Skeletal muscle satellite cell (primary cell): ENCODE data around the gene SMIM5.
A peak's percentile ranks its signal among the peaks of the same experiment; 100 is the strongest.

Experiments
- H3K27me3 ChIP-seq: 2 replicates; pipeline ENCODE4 v1.7.0; 2013; ENCODE audit warnings: low read length; ENCODE audit not compliant: control insufficient read depth, insufficient read depth
- H3K36me3 ChIP-seq: 2 replicates; pipeline ENCODE4 v1.7.0; 2013; ENCODE audit warnings: mild to moderate bottlenecking, control low read depth, low read length; ENCODE audit not compliant: insufficient read depth
- H3K4me1 ChIP-seq: 2 replicates; pipeline ENCODE4 v1.7.0; 2013; ENCODE audit warnings: low read length; ENCODE audit not compliant: control insufficient read depth, insufficient read depth
- H3K4me2 ChIP-seq: 2 replicates; pipeline ENCODE4 v1.7.0; 2013; ENCODE audit warnings: mild to moderate bottlenecking, low read length
- H3K4me3 ChIP-seq: 2 replicates; pipeline ENCODE4 v1.7.0; 2013; ENCODE audit warnings: low read length
- H3K9ac ChIP-seq: 2 replicates; pipeline ENCODE4 v1.7.0; 2013; ENCODE audit warnings: mild to moderate bottlenecking, low read depth, low read length, moderate library complexity
- H3K9me3 ChIP-seq: replicated peaks from 2 replicates; pipeline ENCODE4 v1.7.0; 2013; ENCODE audit warnings: mild to moderate bottlenecking, control low read depth, low read length

Gene SMIM5

DNA sequence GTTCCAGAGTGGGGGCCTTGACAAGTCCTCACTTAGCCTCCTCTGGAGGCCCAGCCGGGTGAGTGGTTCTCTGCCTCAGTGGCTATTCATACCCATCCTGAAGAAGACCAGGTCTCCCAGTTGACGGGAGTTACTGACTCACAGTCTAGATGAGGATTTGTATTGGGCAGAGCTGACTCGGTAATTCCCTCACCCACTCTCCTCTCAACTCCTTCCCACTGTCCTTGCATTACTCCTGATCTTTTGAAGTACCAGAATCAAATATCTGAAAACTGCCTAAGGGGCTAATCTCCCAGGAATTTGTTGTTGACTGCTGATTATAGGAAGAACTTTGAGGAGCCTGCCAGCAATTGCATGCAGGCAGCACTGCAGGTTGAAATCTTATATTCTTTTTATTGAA, 48.1 kb downstream of the SMIM5 start:
- Histone ChIP-seq H3K27me3 (no peaks in the 10 kb centered on the region), H3K9me3 (no peaks in the 10 kb centered on the region), H3K4me1 (peaks cover 57% of the 10 kb centered on the region), H3K9ac (no peak overlapping the region), H3K36me3 (peaks cover 35% of the 10 kb centered on the region), H3K4me2 (no peak overlapping the region), H3K4me3 (no peak overlapping the region)

DNA sequence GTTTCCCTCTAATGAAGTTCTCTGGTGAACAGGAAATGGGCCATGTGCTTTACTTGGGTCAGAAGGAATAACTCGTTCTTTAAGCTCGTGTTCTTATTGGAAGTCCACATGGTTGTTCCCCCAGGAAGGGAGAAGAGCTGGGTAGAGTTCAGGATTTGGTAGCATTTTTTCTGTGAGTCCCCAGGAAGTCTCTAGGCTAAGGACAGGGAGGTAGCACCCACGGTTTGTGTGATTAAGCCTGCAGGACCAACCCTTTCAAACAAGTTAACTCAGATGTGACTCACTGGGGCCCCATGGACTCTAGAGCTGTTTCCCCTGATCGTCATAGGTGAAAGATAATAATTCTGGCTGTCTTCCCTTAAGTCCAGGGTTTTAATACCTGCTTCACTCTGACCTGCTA, 50.3 kb downstream of the SMIM5 start:
- Histone ChIP-seq H3K9me3 (no peaks in the 10 kb centered on the region), H3K36me3 (peaks cover 39% of the 10 kb centered on the region), H3K4me2 (peak overlapping the region; percentile 49), H3K9ac (peak overlapping the region; percentile 29), H3K4me3 (peak overlapping the region; percentile 0), H3K4me1 (peaks cover 57% of the 10 kb centered on the region), H3K27me3 (no peaks in the 10 kb centered on the region)

DNA sequence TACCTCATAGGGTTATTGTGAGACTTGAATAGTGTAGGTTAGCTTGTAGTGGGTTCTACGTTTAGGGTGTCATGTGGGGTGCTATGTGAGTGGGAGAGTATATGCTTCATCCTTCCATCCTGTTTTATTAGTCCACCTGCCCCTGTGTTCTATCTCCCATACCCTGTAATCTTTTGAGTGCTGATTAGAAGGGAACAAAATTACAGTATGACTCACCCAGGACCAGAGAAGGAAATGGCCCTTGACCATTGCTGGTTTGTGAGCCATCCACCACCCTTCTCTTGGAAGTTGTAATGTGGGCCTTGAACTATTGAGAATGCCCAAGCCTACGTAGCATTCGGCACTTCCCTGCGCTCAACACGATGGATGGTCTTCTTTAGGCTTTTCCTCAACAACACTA, 51.0 kb downstream of the SMIM5 start:
- H3K4me1 ChIP-seq, result peaks cover 57% of the 10 kb centered on the region
- peak overlapping the region; percentile 49 for H3K4me2 ChIP-seq
- no peak overlapping the region for H3K4me3 ChIP-seq

GRCh38 chr17:75684924-75685323, 51.7 kb downstream of the SMIM5 start:
- Histone ChIP-seq H3K9ac (peak overlapping the region; percentile 3), H3K4me3 (no peak overlapping the region), H3K4me1 (peaks cover 54% of the 10 kb centered on the region), H3K9me3 (no peaks in the 10 kb centered on the region), H3K4me2 (peak overlapping the region; percentile 49), H3K36me3 (peaks cover 29% of the 10 kb centered on the region), H3K27me3 (no peaks in the 10 kb centered on the region)

More for the DNA sequence above, 51.0 kb downstream of the SMIM5 start:
- H3K27me3 ChIP-seq, result no peaks in the 10 kb centered on the region
- peaks cover 35% of the 10 kb centered on the region for H3K36me3 ChIP-seq
- H3K9ac ChIP-seq, result no peak overlapping the region
- H3K9me3 ChIP-seq, result no peaks in the 10 kb centered on the region

DNA sequence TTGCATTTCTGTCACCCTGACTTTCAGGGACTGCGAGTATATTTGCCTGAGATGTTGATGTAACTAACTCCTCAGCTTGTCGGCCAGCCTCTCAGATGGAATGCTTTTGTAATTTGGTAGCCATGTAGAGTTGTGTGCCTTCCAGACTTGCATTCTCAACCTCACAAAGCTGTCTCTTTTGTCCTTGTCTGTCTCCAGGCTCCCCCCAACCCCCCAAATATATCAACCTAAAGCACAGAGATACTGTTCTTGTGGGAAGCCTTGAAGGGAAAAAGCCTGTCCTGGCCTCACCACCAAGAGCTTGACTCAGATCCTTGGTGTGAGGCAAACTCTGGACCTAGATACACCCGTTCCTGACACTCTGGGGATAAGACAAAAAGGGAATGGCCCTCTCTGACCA, 52.3 kb downstream of the SMIM5 start:
- peaks cover 28% of the 10 kb centered on the region for H3K36me3 ChIP-seq
- H3K4me2 ChIP-seq, result no peak overlapping the region
- H3K4me3 ChIP-seq, result no peak overlapping the region
- H3K9ac ChIP-seq, result peak overlapping the region; percentile 3
- H3K27me3 ChIP-seq, result no peaks in the 10 kb centered on the region
- H3K4me1 ChIP-seq, result peaks cover 53% of the 10 kb centered on the region
- no peaks in the 10 kb centered on the region for H3K9me3 ChIP-seq

DNA sequence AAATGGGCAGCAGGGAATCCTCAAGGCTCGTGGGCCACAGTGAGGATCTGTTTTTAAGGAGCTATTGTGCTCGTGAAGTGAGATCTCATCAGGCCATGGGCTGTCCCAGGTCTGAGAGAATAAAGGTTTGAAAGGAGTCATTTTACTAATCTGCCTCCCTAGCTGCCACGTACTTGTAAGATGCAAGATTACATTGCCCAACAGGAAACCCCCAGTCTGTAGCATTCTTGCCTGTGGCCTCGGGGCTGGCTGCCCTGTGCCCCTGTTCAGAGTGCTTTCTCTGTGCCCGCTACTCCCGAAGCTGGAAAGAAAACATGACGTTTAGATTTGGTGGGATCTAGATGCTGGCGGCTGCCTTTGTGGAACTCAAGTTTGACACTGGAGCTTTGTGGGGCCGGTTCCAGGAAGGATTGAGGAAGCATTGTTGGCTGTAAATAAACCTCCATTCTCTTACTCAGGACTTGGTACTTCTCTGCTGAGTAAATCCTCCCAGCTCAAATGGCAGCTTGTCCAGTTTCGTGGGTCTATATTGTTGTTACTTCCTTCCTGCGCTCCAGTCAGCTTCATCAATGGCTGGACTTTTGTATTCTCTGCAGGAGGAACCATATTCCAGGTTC, 55.1 kb downstream of the SMIM5 start:
- H3K36me3 ChIP-seq, result peaks cover 29% of the 10 kb centered on the region
- no peaks in the 10 kb centered on the region for H3K9me3 ChIP-seq
- no peaks in the 10 kb centered on the region for H3K27me3 ChIP-seq
- H3K4me1 ChIP-seq, result peaks cover 64% of the 10 kb centered on the region
- no peak overlapping the region for H3K4me3 ChIP-seq
- H3K4me2 ChIP-seq, result no peak overlapping the region
- H3K9ac ChIP-seq, result no peak overlapping the region

DNA sequence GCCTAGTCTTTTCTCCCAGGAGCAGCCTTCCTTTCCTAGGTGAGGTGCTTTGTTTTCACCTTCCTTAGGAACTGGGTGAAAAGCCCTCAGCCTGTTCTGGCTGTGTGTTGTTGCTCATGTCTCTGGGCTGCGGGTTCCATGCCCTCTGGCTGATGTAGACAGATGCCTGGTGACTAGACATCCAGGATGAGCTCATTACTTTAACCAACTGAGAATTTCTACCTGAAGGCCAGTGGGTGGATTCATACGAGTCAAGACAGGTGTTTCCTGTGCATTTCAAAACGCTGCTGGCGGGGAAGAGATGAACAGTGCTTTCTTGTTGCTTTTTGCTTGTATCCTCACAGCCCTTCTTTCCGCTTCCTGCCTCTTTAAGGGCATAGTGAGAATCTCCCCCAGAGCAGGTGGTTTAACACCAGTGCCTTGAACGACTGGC, 56.2 kb downstream of the SMIM5 start:
- no peaks in the 10 kb centered on the region for H3K27me3 ChIP-seq
- H3K36me3 ChIP-seq, result peaks cover 29% of the 10 kb centered on the region
- H3K9ac ChIP-seq, result no peak overlapping the region
- peaks cover 64% of the 10 kb centered on the region for H3K4me1 ChIP-seq
- H3K4me2 ChIP-seq, result no peak overlapping the region
- no peak overlapping the region for H3K4me3 ChIP-seq
- H3K9me3 ChIP-seq, result no peaks in the 10 kb centered on the region
